ENCODE data around the gene SCGB1D1. TPM values are rescaled to one million over a fixed set of nuclear protein-coding genes. Genes with fewer than 3 reads are reported as not detected.

Gene SCGB1D1, protein sequence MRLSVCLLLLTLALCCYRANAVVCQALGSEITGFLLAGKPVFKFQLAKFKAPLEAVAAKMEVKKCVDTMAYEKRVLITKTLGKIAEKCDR
- not detected in 5 replicates for total RNA-seq (2022; extraction: Qiagen RNA extraction; ENCODE audit: low read depth)

GRCh38 chr11:62190011-62190410, at the start of gene SCGB1D1:
Gene SCGB1D1 (plus strand): TSS chr11:62190216. CDS start chr11:62190285, 69 bp downstream.

GRCh38 chr11:62242021-62242420, 52.0 kb downstream of the SCGB1D1 start, which contains the start of gene SCGB1D2:
Gene SCGB1D2 (plus strand): TSS chr11:62242239. CDS start chr11:62242308, 69 bp downstream.

Other genes starting within 250 kb of the SCGB1D1 start
- 2.2 to 7.4 TPM (median 4.6 TPM) in 5 replicates for gene BEST1, start 239.9 kb upstream of the SCGB1D1 start, total RNA-seq (2022; extraction: Qiagen RNA extraction; ENCODE audit: low read depth)
- gene FTH1, start 222.6 kb upstream of the SCGB1D1 start, total RNA-seq (2022; extraction: Qiagen RNA extraction; ENCODE audit: low read depth): 8,240 to 18,597 TPM (median 15,839 TPM) in 5 replicates
- gene INCENP, start 66.2 kb upstream of the SCGB1D1 start, total RNA-seq (2022; extraction: Qiagen RNA extraction; ENCODE audit: low read depth): 47.0 to 68.1 TPM (median 62.1 TPM) in 5 replicates
- gene SCGB2A1, start 18.5 kb downstream of the SCGB1D1 start, total RNA-seq (2022; extraction: Qiagen RNA extraction; ENCODE audit: low read depth): not detected in 5 replicates
- gene SCGB1D2, start 52.0 kb downstream of the SCGB1D1 start, total RNA-seq (2022; extraction: Qiagen RNA extraction; ENCODE audit: low read depth): not detected in 5 replicates
- gene SCGB2A2, start 79.9 kb downstream of the SCGB1D1 start, total RNA-seq (2022; extraction: Qiagen RNA extraction; ENCODE audit: low read depth): not detected in 5 replicates
- not detected in 5 replicates for gene SCGB1D4, start 108.9 kb downstream of the SCGB1D1 start, total RNA-seq (2022; extraction: Qiagen RNA extraction; ENCODE audit: low read depth)
- gene ASRGL1, start 147.2 kb downstream of the SCGB1D1 start, total RNA-seq (2022; extraction: Qiagen RNA extraction; ENCODE audit: low read depth): 9.6 to 14.9 TPM (median 13.6 TPM) in 5 replicates
- not detected in 5 replicates for gene SCGB1A1, start 228.8 kb downstream of the SCGB1D1 start, total RNA-seq (2022; extraction: Qiagen RNA extraction; ENCODE audit: low read depth)